ENCODE results near the gene CAVIN1.
"Not testable (repeated sequence)": the region's sequence is repeated elsewhere in the genome, so short reads cannot be mapped to it uniquely, and the experiment has no call there.

CAVIN1 gene

GRCh38 chr17:42361781-42362186 is 61.3 kb downstream of the CAVIN1 start:
- Histone ChIP-seq H3K4me3 (ENCODE audit: low read length) (no peak overlapping the region), H3K27me3 (ENCODE audit: control insufficient read depth, insufficient read depth, low read length) (no peaks in the 10 kb centered on the region), H3K36me3 (ENCODE audit: control insufficient read depth, insufficient read depth, low read length) (no peaks in the 10 kb centered on the region), H3K9ac (ENCODE audit: low read length) (no peak overlapping the region), H3K9me3 (ENCODE audit: control insufficient read depth, low read length) (no peaks in the 10 kb centered on the region), H3K4me1 (ENCODE audit: control insufficient read depth, insufficient read depth, low read length) (peaks cover 10% of the 10 kb centered on the region)

DNA sequence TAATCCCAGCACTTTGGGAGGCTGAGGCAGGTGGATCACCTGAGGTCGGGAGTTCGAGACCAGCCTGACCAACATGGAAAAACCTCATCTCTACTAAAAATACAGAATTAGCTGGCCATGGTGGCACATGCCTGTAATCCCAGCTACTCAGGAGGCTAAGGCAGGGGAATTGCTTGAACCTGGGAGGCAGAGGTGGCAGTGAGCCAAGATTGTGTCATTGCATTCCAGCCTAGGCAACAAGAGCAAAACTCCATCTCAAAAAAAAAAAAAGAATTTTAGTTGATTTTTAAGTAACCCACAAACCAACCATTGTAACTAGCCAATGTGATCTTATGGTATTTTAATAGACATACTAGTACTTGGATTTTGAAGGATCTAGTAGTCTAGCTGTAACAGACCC is 62.7 kb downstream of the CAVIN1 start:
- not testable (repeated sequence) for H3K9ac ChIP-seq (ENCODE audit: low read length); H3K9me3 ChIP-seq (ENCODE audit: control insufficient read depth, low read length); H3K4me3 ChIP-seq (ENCODE audit: low read length); H3K36me3 ChIP-seq (ENCODE audit: control insufficient read depth, insufficient read depth, low read length); H3K27me3 ChIP-seq (ENCODE audit: control insufficient read depth, insufficient read depth, low read length)
- peaks cover 10% of the 10 kb centered on the region for H3K4me1 ChIP-seq (ENCODE audit: control insufficient read depth, insufficient read depth, low read length)

DNA sequence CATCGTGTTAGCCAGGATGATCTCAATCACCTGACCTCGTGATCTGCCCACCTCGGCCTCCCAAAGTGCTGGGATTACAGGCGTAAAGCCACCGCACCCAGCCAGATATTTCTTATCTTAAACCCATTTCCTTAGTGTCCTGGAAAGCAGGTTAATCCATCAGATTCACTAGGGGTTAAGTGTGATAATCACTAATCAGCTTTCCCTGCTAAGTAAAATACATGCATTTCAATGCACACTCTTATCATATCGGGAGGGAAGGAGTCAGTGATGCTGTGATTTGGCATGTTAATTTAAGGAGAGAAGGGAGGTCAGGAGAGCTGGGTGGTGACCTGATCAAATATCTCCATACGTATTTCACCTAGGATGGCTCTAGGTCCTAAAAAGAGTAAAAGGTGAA is 63.9 kb downstream of the CAVIN1 start:
- no peaks in the 10 kb centered on the region for H3K9me3 ChIP-seq (ENCODE audit: control insufficient read depth, low read length)
- H3K27me3 ChIP-seq (ENCODE audit: control insufficient read depth, insufficient read depth, low read length): no peaks in the 10 kb centered on the region
- no peaks in the 10 kb centered on the region for H3K36me3 ChIP-seq (ENCODE audit: control insufficient read depth, insufficient read depth, low read length)
- peaks cover 10% of the 10 kb centered on the region for H3K4me1 ChIP-seq (ENCODE audit: control insufficient read depth, insufficient read depth, low read length)
- no peak overlapping the region for H3K4me3 ChIP-seq (ENCODE audit: low read length)
- no peak overlapping the region for H3K9ac ChIP-seq (ENCODE audit: low read length)

DNA sequence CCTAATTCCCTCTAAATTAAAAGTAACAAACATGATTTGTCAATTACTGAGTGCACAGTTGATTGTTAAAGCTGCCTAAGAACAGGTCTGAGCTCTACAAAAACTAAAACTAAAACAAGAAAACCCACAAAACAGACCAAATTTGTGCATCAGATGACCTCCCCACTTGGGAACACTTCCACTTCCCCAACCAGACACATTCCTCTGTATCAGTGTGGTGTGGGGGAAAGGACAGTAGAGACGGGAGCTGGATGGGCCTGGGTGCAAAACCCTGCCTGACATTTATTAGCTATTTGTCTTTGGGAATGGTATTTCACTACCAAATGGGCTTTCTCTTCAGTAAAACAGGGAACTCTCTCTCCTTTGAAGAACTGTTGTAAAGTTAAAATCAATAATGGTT is 64.6 kb downstream of the CAVIN1 start:
- H3K4me1 ChIP-seq (ENCODE audit: control insufficient read depth, insufficient read depth, low read length): peaks cover 10% of the 10 kb centered on the region
- no peaks in the 10 kb centered on the region for H3K27me3 ChIP-seq (ENCODE audit: control insufficient read depth, insufficient read depth, low read length)

GRCh38 chr17:42354956-42355843 is 67.9 kb downstream of the CAVIN1 start:
- Histone ChIP-seq H3K27me3 (ENCODE audit: control insufficient read depth, insufficient read depth, low read length) (no peaks in the 10 kb centered on the region), H3K4me1 (ENCODE audit: control insufficient read depth, insufficient read depth, low read length) (no peaks in the 10 kb centered on the region), H3K36me3 (ENCODE audit: control insufficient read depth, insufficient read depth, low read length) (no peaks in the 10 kb centered on the region), H3K9ac (ENCODE audit: low read length) (no peak overlapping the region), H3K4me3 (ENCODE audit: low read length) (no peak overlapping the region), H3K9me3 (ENCODE audit: control insufficient read depth, low read length) (no peaks in the 10 kb centered on the region)

More for the DNA sequence above, 64.6 kb downstream of the CAVIN1 start:
- Histone ChIP-seq H3K9ac (ENCODE audit: low read length) (no peak overlapping the region), H3K4me3 (ENCODE audit: low read length) (no peak overlapping the region), H3K36me3 (ENCODE audit: control insufficient read depth, insufficient read depth, low read length) (no peaks in the 10 kb centered on the region), H3K9me3 (ENCODE audit: control insufficient read depth, low read length) (no peaks in the 10 kb centered on the region)
